Stimulated activated CD4-positive, alpha-beta T cell treated with anti-CD3 and anti-CD28 coated beads, Interleukin-4, amount 100 ng/mL, for 24 hours (primary cell): ENCODE results near the gene DOCK8.

Experiments
- DNase-seq: peaks from one replicate; pipeline ENCODE4 v3.0.0-alpha.2; 2020

The DOCK8 gene

GRCh38 chr9:436482-436881 lies 221.8 kb downstream of the DOCK8 start:
- DNase-seq: no peak

GRCh38 chr9:437066-437465 lies 222.4 kb downstream of the DOCK8 start:
- DNase-seq: no peak

- no peak for DNase-seq
These were observed 222.9 kb downstream of the DOCK8 start for GRCh38 chr9:437574-438001.

GRCh38 chr9:438066-438465 lies 223.4 kb downstream of the DOCK8 start:
- DNase-seq: no peak

GRCh38 chr9:438961-439768 lies 224.5 kb downstream of the DOCK8 start:
- DNase-seq: no peak

- no peak for DNase-seq
These were observed 226.5 kb downstream of the DOCK8 start for GRCh38 chr9:441126-441525.

GRCh38 chr9:444528-444927 lies 229.9 kb downstream of the DOCK8 start:
- DNase-seq: no peak

GRCh38 chr9:445033-445432 lies 230.4 kb downstream of the DOCK8 start:
- DNase-seq: no peak

GRCh38 chr9:446074-446699 lies 231.5 kb downstream of the DOCK8 start:
- DNase-seq: no peak

- DNase-seq: peak; percentile 72
These were observed 232.8 kb downstream of the DOCK8 start for GRCh38 chr9:447230-448025.

- no peak for DNase-seq
These were observed 235.4 kb downstream of the DOCK8 start for GRCh38 chr9:450057-450456.

- DNase-seq: no peak
These were observed 235.9 kb downstream of the DOCK8 start for GRCh38 chr9:450561-450960.

GRCh38 chr9:453832-454231 lies 239.2 kb downstream of the DOCK8 start:
- no peak for DNase-seq

GRCh38 chr9:456365-456764 lies 241.7 kb downstream of the DOCK8 start:
- no peak for DNase-seq

GRCh38 chr9:458590-458989 lies 243.9 kb downstream of the DOCK8 start:
- DNase-seq: no peak

GRCh38 chr9:459491-460444 lies 245.1 kb downstream of the DOCK8 start:
- DNase-seq: no peak

- no peak for DNase-seq
These were observed 247.5 kb downstream of the DOCK8 start for GRCh38 chr9:462121-462520.

- no peak for DNase-seq
These were observed 247.9 kb downstream of the DOCK8 start for GRCh38 chr9:462606-463005.

- DNase-seq: no peak
These were observed 248.9 kb downstream of the DOCK8 start for GRCh38 chr9:463455-464171.

- DNase-seq: no peak
These were observed 252.1 kb downstream of the DOCK8 start for GRCh38 chr9:466747-467146.

GRCh38 chr9:468766-469426 lies 254.2 kb downstream of the DOCK8 start:
- DNase-seq: no peak
